K562 treated with DMSO at 1 percent for 48 hours (cell line): ENCODE data around the gene RUFY4. TPM values are rescaled to one million over a fixed set of nuclear protein-coding genes. Genes with fewer than 3 reads are reported as not detected.

Source experiments
- total RNA-seq: library from RNA; unstranded; fragments of 300-600 nt; gene quantifications from 2 replicates; pipeline ENCODE4 v1.2.3, GENCODE V29; 2022; ENCODE audit warnings: low replicate concordance; ENCODE audit errors: extremely low read depth

RUFY4 gene
- not detected in 2 replicates for total RNA-seq

GRCh38 chr2:218068721-218069334, at the start of gene RUFY4:
RUFY4 (plus strand) TSS chr2:218069253; CDS start chr2:218070606, 1,353 bp downstream.

GRCh38 chr2:218125626-218126080, 56.6 kb downstream of the RUFY4 start, which contains the start of gene CXCR2:
CXCR2 (plus strand) TSS chr2:218126028; CDS start chr2:218134802, 8,774 bp downstream.

Other genes starting within 250 kb of the RUFY4 start
- not detected in 2 replicates for gene TNS1, start 66.3 kb upstream of the RUFY4 start, total RNA-seq
- gene CXCR2, start 56.8 kb downstream of the RUFY4 start, total RNA-seq: not detected in 2 replicates
- gene CXCR1, start 97.7 kb downstream of the RUFY4 start, total RNA-seq: not detected in 2 replicates
- gene ARPC2, start 147.9 kb downstream of the RUFY4 start, total RNA-seq: not detected in 2 replicates
- not detected in 2 replicates for gene GPBAR1, start 191.8 kb downstream of the RUFY4 start, total RNA-seq
- not detected in 2 replicates for gene AAMP, start 200.9 kb downstream of the RUFY4 start, total RNA-seq
- gene PNKD, start 201.3 kb downstream of the RUFY4 start, total RNA-seq: not detected in 2 replicates
- not detected in 2 replicates for gene TMBIM1, start 223.2 kb downstream of the RUFY4 start, total RNA-seq